GM23338 (cell line): ENCODE measurements around the gene TSPAN7.

Source experiments
- CREB1 ChIP-seq: fragments of 250-450 bp; sonication (Bioruptor Pico); IDR thresholded peaks from 2 replicates; pipeline ENCODE4 v1.5.0; 2020; ENCODE audit warnings: low read depth, mild to moderate bottlenecking, moderate library complexity
- ETS1 ChIP-seq: IDR thresholded peaks from 2 replicates; pipeline ENCODE4 v1.6.1; 2016; ENCODE audit warnings: antibody characterized with exemption
- EZH2 ChIP-seq: fragments of 200-600 bp; sonication (generic); IDR thresholded peaks from one replicate; pipeline ENCODE4 v1.8.0; 2017; ENCODE audit warnings: antibody characterized with exemption, mild to moderate bottlenecking, low read depth; ENCODE audit not compliant: unreplicated experiment
- EZH2phosphoT487 ChIP-seq: fragments of 200-600 bp; sonication (generic); IDR thresholded peaks from one replicate; pipeline ENCODE4 v1.8.1; 2018; ENCODE audit warnings: antibody characterized with exemption; ENCODE audit not compliant: unreplicated experiment
- JUNB ChIP-seq: IDR thresholded peaks from one replicate; pipeline ENCODE4 v1.6.1; 2016; ENCODE audit warnings: antibody characterized with exemption; ENCODE audit not compliant: unreplicated experiment
- NANOG ChIP-seq: IDR thresholded peaks from 2 replicates; pipeline ENCODE4 v1.6.1; 2016; ENCODE audit warnings: antibody characterized with exemption, borderline replicate concordance
- POLR2AphosphoS5 ChIP-seq: IDR thresholded peaks from 2 replicates; pipeline ENCODE4 v1.6.1; 2016; ENCODE audit warnings: antibody characterized with exemption, low read depth
- STAT1 ChIP-seq: IDR thresholded peaks from one replicate; pipeline ENCODE4 v1.6.1; 2016; ENCODE audit warnings: antibody characterized with exemption; ENCODE audit not compliant: unreplicated experiment
- ZNF114 ChIP-seq: fragments of 250-450 bp; sonication (Bioruptor Pico); IDR thresholded peaks from 2 replicates; pipeline ENCODE4 v1.5.0; 2020; ENCODE audit warnings: mild to moderate bottlenecking, moderate library complexity
- ZNF331 ChIP-seq: fragments of 250-450 bp; sonication (Bioruptor Pico); IDR thresholded peaks from 2 replicates; pipeline ENCODE4 v1.5.0; 2020; ENCODE audit warnings: low read depth, mild to moderate bottlenecking, moderate library complexity
- TF ChIP-seq, protein P1 (sequence below), 2 experiments: fragments of 200-600 bp in 1 of 2; sonication (generic) in 1 of 2; conservative IDR thresholded peaks; 2 replicates each; pipeline versions ENCODE4 v1.5.1 to v1.6.1; 2016 to 2017; ENCODE audit warnings: antibody characterized with exemption in 2 of 2, low read depth in 2 of 2, mild to moderate bottlenecking in 2 of 2, moderate library complexity in 1 of 2
- TF ChIP-seq, protein P2 (sequence below): IDR thresholded peaks from one replicate; pipeline ENCODE4 v1.6.1; 2018; ENCODE audit warnings: antibody characterized with exemption; ENCODE audit not compliant: unreplicated experiment

DNA sequence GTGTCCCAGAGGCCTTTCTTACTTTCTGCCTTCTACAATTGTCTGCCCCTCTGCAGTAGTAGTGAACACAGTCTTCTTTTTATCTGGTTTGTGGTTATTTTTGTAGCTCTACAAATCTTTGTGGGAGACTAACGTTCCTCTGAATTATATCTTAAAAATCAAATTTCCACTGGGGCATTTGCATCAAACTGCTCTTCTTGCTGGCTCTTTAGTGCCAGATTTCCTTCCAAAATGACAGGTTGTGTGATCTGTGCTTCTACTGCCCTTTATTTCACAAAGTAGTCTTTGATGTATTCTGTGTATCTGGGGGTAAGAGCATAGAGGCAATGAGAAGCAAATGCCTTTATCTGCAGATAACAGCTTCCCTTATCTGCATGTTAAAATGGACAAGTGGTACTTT lies 34.5 kb downstream of the TSPAN7 start:
- TF ChIP-seq POLR2AphosphoS5 = no peak
- TF ChIP-seq, protein P1, sequence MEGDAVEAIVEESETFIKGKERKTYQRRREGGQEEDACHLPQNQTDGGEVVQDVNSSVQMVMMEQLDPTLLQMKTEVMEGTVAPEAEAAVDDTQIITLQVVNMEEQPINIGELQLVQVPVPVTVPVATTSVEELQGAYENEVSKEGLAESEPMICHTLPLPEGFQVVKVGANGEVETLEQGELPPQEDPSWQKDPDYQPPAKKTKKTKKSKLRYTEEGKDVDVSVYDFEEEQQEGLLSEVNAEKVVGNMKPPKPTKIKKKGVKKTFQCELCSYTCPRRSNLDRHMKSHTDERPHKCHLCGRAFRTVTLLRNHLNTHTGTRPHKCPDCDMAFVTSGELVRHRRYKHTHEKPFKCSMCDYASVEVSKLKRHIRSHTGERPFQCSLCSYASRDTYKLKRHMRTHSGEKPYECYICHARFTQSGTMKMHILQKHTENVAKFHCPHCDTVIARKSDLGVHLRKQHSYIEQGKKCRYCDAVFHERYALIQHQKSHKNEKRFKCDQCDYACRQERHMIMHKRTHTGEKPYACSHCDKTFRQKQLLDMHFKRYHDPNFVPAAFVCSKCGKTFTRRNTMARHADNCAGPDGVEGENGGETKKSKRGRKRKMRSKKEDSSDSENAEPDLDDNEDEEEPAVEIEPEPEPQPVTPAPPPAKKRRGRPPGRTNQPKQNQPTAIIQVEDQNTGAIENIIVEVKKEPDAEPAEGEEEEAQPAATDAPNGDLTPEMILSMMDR (conservative IDR thresholded peaks at IDR 0.05; ENCODE audit: low read depth in 2 of 2) = no peak
- no peak for TF ChIP-seq EZH2
- no peak for TF ChIP-seq ZNF114 (CRISPR knock-in tag)
- TF ChIP-seq CREB1 (CRISPR knock-in tag) = no peak
- TF ChIP-seq EZH2phosphoT487 = no peak
- TF ChIP-seq, protein P2, sequence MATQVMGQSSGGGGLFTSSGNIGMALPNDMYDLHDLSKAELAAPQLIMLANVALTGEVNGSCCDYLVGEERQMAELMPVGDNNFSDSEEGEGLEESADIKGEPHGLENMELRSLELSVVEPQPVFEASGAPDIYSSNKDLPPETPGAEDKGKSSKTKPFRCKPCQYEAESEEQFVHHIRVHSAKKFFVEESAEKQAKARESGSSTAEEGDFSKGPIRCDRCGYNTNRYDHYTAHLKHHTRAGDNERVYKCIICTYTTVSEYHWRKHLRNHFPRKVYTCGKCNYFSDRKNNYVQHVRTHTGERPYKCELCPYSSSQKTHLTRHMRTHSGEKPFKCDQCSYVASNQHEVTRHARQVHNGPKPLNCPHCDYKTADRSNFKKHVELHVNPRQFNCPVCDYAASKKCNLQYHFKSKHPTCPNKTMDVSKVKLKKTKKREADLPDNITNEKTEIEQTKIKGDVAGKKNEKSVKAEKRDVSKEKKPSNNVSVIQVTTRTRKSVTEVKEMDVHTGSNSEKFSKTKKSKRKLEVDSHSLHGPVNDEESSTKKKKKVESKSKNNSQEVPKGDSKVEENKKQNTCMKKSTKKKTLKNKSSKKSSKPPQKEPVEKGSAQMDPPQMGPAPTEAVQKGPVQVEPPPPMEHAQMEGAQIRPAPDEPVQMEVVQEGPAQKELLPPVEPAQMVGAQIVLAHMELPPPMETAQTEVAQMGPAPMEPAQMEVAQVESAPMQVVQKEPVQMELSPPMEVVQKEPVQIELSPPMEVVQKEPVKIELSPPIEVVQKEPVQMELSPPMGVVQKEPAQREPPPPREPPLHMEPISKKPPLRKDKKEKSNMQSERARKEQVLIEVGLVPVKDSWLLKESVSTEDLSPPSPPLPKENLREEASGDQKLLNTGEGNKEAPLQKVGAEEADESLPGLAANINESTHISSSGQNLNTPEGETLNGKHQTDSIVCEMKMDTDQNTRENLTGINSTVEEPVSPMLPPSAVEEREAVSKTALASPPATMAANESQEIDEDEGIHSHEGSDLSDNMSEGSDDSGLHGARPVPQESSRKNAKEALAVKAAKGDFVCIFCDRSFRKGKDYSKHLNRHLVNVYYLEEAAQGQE = no peak
- TF ChIP-seq STAT1 = no peak
- TF ChIP-seq NANOG = no peak
- no peak for TF ChIP-seq ETS1
- no peak for TF ChIP-seq ZNF331 (CRISPR knock-in tag)
- TF ChIP-seq JUNB = no peak
